ENCODE measurements around the gene STAT4.

STAT4 gene

GRCh38 chr2:191171708-191172355 is 21.0 kb upstream of the STAT4 start:
- peaks cover 8% of the 10 kb centered on the region for H3K4me1 Mint-ChIP-seq
- H3K27me3 Mint-ChIP-seq (ENCODE audit: low read depth, poor library complexity), result no peaks in the 10 kb centered on the region
- no peaks in the 10 kb centered on the region for H3K36me3 Mint-ChIP-seq (ENCODE audit: low read depth)
- H3K27ac Mint-ChIP-seq, result no peak overlapping the region
- H3K9me3 Mint-ChIP-seq, result no peaks in the 10 kb centered on the region
- no peak for TF ChIP-seq CTCF (IDR thresholded peaks at IDR 0.05)
- H3K4me3 Mint-ChIP-seq, result no peak overlapping the region
- no peak for DNase-seq

- DNase-seq, result no peak
- Mint-ChIP-seq H3K27ac (no peak overlapping the region), H3K36me3 (ENCODE audit: low read depth) (no peaks in the 10 kb centered on the region), H3K27me3 (ENCODE audit: low read depth, poor library complexity) (no peaks in the 10 kb centered on the region), H3K9me3 (no peaks in the 10 kb centered on the region), H3K4me3 (no peak overlapping the region), H3K4me1 (peaks cover 14% of the 10 kb centered on the region)
- TF ChIP-seq CTCF (IDR thresholded peaks at IDR 0.05), result no peak
Observed at GRCh38 chr2:191171286-191171685, 20.5 kb upstream of the STAT4 start.

- Mint-ChIP-seq H3K27me3 (ENCODE audit: low read depth, poor library complexity) (no peaks in the 10 kb centered on the region), H3K9me3 (no peaks in the 10 kb centered on the region), H3K4me1 (peaks cover 19% of the 10 kb centered on the region), H3K4me3 (no peak overlapping the region), H3K27ac (no peak overlapping the region), H3K36me3 (ENCODE audit: low read depth) (no peaks in the 10 kb centered on the region)
- DNase-seq, result no peak
- no peak for TF ChIP-seq CTCF (IDR thresholded peaks at IDR 0.05)
Observed at GRCh38 chr2:191170773-191171172, 20.0 kb upstream of the STAT4 start.

GRCh38 chr2:191170301-191170636 is 19.5 kb upstream of the STAT4 start:
- Mint-ChIP-seq H3K27ac (no peak overlapping the region), H3K4me1 (peaks cover 18% of the 10 kb centered on the region), H3K4me3 (no peak overlapping the region), H3K27me3 (ENCODE audit: low read depth, poor library complexity) (no peaks in the 10 kb centered on the region), H3K36me3 (ENCODE audit: low read depth) (no peaks in the 10 kb centered on the region), H3K9me3 (no peaks in the 10 kb centered on the region)
- DNase-seq, result no peak
- TF ChIP-seq CTCF (IDR thresholded peaks at IDR 0.05), result no peak

- H3K36me3 Mint-ChIP-seq (ENCODE audit: low read depth), result no peaks in the 10 kb centered on the region
- DNase-seq, result no peak
- H3K27me3 Mint-ChIP-seq (ENCODE audit: low read depth, poor library complexity), result no peaks in the 10 kb centered on the region
- no peak overlapping the region for H3K4me3 Mint-ChIP-seq
- H3K9me3 Mint-ChIP-seq, result no peaks in the 10 kb centered on the region
- TF ChIP-seq CTCF (IDR thresholded peaks at IDR 0.05), result no peak
- no peak overlapping the region for H3K27ac Mint-ChIP-seq
- peaks cover 23% of the 10 kb centered on the region for H3K4me1 Mint-ChIP-seq
Observed at GRCh38 chr2:191169456-191170300, 18.9 kb upstream of the STAT4 start.

GRCh38 chr2:191167766-191168165 is 17.0 kb upstream of the STAT4 start:
- Mint-ChIP-seq H3K4me1 (peaks cover 23% of the 10 kb centered on the region), H3K36me3 (ENCODE audit: low read depth) (no peaks in the 10 kb centered on the region), H3K27ac (no peak overlapping the region), H3K27me3 (ENCODE audit: low read depth, poor library complexity) (no peaks in the 10 kb centered on the region), H3K9me3 (no peaks in the 10 kb centered on the region), H3K4me3 (no peak overlapping the region)
- DNase-seq, result no peak
- no peak for TF ChIP-seq CTCF (IDR thresholded peaks at IDR 0.05)

Data from nephron progenitor cell (in vitro differentiated cells).